NCI-H1105 (cell line): ENCODE results near the gene FAM13C.

Experiments
- DNase-seq: peaks from one replicate; lab custom pipeline; 2025; lab: John Stamatoyannopoulos, UW

FAM13C gene

DNA sequence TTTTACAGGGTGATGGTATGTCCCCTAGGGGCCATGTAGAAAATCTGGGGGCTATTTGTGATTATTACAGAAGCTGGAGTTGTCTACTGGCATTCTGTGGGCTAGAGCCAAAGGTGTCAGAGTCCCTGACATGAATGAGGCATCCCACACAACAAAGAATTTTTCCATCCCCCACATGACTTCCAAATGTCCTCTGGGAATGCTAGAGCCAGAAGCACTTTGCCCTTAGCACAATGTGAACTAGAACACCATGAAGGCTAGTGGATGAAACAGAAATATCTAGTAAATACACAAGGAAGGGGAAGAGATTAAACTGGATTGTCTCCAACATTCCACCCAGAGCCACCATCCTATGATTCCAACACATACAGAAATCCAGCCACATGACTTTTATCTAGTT lies 46.9 kb downstream of the FAM13C start:
- no peak for DNase-seq

DNA sequence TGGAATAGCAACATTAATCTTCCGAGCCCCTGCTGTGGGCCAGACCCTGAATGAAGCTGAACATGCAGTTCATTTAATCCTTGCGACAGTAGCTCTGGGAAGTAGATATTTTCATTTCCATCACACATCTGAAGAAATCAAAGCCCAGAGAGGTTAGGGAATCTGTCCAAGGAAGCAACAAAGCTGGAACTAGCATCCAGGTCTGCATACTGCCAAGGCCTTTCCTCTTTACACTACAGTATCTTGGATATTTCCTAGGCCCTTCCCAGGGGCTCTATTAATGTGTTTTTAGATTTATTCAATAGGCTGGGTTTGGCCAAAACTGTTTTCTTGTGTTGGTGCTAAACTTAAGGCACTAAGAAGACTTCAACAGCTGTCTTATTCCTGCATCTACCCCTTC lies 48.1 kb downstream of the FAM13C start:
- DNase-seq = no peak

DNA sequence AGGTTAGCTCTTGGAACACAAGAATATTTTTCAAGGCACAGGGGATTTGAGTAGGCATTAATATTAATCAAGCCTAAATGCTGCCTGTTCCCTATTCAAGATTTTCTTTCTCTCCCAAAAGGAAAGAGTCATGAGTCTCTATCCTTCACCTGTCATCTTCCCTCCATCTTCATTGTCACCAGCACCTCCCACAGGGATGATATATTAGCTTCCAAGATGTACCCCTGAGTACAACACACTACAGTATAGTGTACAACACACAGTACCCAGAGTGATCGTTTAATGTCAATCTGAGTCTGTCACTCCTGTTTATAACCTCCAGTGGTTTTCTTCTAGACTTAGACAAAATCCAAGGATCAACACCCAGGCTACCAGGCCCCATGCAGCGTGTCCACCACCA lies 50.1 kb downstream of the FAM13C start:
- no peak for DNase-seq

DNA sequence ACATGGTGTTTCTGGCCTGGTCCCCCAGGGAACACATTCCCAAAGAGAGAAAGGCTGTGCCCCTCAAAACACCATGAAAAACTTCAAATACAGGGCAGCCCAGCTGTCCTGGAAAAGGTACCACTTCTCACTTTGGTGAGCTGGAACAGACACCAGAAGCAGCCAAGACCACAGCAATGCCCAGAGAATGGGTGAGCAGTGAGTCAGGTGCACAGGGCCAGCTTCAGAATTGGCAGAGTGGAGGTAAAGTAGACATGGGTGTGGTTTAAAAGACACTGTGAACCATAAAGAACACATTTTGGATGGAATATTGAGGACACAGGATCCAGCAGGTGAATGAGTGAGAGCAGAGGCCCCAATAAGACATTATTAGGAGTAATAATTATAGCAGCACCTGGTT lies 51.3 kb downstream of the FAM13C start:
- DNase-seq = peak; percentile 7

DNA sequence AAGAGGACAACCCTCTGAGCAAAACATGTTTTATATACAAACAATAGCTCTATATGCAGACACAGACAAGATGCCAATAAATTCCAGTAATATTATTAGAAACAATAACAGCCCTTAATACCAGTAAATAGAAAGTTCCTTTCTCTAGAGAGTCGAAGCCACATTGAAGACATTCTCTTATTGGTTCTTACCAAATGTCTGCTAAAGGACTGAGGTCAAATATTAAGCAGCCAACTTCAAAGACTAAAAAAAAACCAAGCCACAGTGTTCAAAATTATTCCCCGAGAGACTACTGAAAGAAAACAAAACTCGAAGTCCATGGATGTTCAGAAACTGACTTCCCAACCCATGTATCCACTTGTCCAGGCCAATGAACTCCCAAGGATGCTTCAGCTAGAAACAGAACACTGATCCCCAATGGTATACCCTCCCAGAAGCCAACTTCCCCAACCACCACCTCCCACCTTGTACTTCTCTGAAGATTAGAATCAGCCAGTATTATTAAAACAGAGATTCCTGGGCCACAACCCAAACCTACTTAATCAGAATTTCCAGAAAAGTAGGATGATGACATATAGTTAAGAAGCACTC lies 51.9 kb downstream of the FAM13C start:
- no peak for DNase-seq

DNA sequence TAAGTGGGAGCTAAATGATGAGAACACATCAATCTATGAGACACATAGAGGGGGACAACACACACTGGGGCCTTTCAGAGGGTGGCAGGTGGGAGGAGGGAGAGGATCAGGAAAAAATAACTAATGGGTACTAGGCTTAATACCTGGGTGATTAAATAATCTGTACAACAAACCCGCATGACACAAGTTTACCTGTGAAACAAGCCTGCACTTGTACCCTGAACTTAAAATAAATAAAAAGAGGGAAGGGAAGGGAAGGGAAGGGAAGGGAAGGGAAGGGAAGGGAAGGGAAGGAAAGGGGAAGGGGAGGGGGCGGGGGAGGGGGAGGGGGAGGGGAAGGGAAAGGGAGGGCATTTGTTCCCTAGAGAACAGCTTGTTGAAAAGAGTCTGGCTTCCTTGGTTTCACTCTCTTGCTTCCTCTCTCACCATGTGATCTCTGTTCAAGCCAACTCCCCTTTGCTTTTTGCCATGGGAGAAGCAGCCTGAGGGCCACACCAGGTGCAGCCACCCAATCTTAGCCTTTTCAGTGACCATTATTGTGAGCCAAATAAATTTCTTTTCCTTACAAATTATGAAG lies 57.7 kb downstream of the FAM13C start:
- DNase-seq = no peak

DNA sequence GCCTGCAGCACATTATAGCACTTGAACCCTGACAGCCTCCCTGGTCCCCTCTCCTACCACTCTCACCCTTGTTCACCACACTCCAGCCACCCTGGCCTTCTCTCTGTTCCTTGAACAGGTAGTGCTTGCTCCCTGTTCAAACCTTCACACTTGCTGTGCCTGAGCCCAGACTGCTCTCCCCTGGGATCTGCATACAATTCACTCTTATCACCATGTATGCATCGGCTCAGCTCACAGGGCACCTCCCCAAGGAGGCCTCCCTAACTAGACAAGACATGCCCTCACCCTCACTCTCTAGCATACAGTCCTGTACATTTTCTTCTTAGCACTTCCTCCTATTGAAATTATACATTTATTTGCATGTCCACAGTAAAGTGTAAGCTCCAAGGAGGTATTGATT lies 59.3 kb downstream of the FAM13C start:
- no peak for DNase-seq

DNA sequence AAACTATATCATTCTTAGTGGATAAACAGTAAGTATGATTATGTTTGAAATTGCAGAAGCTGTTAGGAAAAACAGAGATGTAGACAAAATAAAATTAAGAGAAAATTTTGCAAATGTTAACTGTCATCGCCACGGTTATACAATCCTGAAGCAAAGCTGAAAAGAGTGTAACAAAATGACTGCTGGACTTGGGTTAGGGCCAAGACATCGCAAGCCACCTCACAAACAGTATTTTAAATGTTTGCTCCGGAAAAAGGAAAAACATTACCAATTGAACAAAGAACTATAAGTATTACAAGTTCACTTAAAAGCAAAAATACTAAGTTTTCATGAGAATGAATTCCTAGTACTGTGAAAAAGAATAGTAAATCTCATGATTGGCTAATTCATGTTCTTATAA lies 60.0 kb downstream of the FAM13C start:
- DNase-seq = no peak

DNA sequence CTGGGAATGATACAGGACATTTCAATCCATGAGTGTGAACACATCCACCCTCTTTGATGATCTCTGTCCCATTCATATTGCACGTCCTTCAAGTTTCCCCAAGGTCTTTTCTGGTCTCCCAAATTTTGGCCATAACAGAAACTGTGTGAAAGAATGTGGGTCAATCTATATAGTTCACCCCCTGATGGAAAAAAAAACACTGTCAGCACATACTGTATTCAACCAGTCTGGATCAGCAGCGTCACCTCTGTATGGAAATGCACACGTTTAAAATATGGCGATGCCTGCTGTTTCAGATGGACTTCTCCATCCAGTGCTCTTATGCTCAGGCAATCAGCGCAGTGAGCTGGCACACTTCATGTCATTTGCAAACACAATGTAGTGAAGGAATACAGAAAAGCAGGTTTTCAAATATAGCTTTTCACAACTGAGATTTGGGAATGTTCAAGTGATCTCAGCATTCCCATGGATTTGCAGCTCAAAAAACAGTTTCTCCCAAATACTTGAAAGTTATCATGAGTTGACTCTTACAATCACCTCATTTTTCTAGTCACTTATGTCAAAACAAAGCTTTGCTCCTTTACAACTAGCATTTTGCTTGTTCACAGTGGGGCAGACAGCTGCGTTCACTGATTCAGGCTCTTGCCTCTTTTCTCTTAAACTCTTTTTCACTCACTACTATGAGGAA lies 61.1 kb downstream of the FAM13C start:
- DNase-seq = no peak

DNA sequence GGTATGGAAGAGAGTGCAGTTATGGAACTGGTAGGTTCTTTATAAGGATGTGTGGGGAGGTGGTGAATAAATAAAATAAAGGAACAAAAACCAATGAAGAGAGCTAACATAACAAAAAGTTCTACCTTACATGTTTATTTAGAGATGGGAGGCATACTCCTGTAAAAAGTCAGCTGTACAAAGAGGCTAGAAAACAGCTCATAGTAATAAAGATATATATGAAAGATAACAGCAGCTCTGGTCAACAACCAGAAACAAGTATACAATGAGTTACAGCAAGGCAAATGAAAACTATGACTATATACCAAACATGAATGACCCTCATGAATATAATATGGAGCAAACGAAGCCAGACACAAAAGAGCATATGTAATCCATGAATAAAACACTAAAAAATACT lies 62.0 kb downstream of the FAM13C start:
- no peak for DNase-seq

DNA sequence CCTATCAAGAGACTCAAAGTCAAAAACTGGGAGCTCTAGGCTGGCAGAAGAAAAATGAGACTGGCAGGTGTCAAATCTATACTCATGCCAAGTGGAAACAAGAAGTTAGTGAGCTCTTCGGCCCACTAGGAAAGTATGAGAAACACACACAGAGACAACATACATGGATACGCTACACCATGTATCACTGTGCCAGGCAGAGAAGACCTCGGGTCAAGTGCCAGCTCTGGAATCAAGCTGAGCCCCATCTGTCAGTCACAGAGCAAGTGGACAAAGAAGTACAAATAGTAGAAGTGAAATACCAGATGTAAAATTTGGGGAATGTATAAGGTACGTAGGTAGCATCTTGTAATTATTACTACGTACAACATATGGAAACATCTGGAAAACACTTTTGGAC lies 62.4 kb downstream of the FAM13C start:
- no peak for DNase-seq

DNA sequence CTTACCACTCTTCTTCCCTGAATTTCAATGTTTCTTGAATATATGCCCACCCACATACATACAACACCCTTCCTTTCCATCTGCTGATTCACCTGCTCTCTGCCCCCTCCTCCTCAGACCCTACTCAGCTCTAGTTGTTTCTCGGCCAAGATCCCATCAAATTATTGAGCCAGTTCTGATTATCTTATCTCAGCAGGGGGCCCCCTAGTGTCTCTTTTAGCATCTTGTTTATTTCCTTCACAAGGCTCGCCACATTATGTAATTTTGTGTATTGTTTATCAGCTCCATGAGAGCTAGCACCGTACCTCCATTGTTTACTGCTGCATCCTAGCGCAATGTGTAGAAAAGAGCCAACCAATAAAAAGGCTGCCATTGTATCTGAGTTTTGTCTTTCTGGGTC lies 71.9 kb downstream of the FAM13C start:
- DNase-seq = no peak

DNA sequence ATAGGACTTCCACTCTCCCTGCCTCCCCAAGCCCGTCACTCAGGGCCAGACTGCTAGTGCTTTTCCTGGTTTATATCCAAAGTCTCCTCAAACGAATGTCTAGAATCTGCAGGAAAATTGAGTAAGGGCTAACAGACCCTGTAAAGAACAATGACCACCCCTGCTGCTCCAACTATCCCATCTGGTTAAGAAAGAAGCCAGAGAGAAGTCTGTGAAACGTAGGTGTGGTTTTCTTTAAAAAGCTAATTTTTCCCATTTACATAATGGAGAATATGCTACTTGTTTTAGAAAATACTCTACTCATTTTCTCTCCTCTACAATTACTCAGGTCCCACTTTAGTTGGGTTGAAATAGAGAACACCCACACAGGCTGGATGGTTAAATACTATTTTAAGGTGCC lies 72.5 kb downstream of the FAM13C start:
- no peak for DNase-seq

DNA sequence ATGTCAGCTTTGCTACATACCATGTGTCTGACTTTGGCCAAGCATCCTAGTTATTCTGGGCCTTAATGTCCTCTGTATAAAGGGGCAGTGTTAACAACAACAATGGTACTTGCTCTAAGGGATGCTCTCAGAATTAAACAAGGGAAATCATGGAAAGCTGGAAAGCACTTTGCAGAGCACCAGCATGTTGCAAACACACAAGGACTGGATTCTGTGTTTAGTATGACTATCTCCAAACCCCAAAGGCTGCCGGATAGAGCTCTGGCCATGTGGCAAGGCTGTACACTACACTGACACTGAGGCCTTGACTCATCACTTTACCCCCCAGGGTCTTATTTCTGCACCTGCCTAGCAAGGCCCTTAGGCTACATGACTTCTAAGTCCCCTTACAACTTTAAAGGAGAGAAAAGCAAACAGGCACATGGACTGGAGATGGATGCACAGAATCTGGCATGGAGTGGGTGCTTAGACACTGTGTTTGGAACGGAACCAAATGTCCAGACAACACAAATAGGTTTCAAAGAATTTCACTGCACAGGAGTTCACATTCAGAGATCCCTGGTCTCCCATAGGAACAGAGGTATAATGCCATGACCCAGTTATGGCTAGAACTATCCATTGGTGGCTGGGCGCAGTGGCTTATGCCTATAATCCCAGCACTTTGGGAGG lies 74.6 kb downstream of the FAM13C start:
- DNase-seq = no peak

DNA sequence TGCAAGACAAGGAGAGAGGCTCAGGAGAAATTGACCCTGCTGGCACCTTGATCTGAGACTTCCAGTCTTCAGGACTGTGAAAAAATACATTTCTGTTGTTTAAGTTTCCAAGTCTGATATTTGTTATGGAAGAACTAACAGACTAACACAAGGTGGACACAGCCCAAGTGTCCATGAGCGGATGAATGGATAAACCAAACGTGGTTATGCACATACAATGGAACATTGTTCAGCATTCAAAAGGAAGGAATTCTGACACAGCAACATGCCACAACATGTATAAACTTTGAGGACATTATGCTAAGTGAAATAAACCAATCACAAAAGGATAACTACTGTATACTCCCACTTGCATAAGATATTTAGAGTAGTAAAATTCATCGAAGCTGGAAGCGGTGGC lies 76.5 kb downstream of the FAM13C start:
- no peak for DNase-seq

DNA sequence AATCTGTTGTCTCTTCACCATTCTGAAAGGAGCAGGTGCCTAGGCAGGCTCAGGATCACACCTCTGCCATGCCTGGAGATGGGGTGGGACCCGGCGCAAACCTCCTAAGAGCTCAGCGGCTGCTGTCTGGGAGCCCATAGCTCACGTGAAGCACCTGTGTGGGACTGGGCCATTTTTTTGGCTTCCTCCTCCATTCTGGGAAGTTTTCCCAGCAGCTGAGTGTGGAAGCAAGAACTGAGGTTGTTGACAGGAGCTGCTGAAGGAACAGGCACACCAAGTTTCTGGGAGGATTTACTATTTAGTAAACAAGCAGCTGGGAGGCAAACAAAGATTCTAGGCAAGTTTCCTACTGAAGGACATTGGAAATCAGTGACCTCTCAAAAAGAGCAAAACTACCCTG lies 77.3 kb downstream of the FAM13C start:
- no peak for DNase-seq

DNA sequence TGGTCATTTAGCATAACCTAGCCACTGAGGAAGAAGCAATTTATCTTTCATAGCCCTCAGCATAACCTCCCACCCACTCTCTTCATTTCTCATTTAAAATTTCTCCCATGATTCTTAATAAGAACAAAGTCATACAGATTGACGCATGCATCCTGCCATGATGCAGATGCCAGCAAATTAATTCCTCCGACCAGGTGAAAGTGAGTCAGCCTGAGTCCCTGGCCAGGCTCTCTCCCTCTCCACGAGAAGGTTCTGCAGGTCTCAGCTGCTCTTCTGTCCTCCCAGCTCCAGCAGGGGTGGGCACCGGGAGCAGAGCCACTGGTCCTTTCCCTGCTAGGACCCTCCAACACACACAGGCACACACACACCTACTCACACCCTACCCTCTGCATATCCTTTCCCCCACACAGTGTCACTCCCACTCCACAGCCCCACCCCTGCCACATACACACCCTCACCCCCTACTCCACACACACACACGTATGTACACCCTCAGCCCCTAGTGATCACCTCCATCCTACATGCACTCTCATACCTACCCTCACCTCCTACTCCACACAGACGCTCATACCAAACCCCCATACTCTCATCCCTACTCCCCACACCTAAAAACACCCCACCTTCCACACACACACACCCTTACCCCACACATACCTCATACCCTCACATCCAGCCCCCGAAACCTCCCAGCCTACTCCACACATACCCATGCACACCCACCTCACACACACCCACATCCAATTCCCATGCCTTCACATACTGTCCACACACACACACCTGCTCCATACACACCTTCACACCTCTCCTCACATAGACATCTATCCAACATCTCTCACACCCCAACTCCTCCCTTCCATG lies 78.0 kb downstream of the FAM13C start:
- DNase-seq = no peak

DNA sequence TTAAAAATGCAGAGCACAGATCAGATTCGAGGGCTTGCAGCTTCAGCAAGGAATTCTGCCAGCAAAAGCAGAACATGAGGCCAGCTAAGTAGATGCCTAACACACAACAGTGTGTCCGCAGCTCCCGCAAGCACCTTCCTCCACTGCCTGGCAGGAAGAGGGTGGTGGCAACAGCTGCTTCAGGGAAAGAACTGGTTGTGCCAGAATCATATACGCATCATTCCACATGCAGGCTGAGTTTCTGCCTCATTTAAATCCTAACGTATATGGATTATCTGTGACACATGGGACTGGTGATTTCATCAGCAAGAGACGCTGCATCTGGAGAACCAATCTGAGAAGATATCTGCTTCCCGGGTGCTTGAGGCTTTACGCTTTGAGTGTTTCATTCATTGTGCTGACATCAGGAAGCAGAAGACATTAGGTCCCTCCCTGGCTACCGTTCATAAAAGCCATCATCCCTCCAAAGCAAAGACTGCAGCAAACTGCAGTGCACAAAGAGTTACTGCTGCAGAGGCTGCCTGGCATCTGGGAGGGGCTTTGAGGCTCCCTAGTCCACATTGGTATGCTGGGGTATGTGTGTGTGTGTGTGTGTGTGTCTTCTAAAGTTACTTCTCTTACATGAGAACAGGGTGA lies 78.8 kb downstream of the FAM13C start:
- DNase-seq = no peak

DNA sequence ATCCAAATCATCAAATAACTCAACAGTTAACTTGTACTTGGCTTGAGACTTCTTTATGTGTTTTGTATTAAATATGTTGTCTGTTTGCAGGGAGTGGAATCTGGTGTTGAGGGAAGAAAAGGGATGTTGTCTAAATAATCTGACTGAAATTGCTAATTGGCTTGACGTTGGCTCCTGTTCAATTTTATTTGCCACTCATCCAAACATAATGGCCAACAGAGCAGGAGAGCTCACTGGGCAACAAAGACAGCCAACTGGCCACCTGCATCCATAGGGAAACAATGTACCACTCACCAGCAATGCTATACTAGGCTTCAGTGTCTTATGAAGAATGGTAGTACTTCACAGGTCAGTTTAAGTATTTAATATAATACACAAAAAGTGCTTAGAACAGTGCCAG lies 80.5 kb downstream of the FAM13C start:
- no peak for DNase-seq

DNA sequence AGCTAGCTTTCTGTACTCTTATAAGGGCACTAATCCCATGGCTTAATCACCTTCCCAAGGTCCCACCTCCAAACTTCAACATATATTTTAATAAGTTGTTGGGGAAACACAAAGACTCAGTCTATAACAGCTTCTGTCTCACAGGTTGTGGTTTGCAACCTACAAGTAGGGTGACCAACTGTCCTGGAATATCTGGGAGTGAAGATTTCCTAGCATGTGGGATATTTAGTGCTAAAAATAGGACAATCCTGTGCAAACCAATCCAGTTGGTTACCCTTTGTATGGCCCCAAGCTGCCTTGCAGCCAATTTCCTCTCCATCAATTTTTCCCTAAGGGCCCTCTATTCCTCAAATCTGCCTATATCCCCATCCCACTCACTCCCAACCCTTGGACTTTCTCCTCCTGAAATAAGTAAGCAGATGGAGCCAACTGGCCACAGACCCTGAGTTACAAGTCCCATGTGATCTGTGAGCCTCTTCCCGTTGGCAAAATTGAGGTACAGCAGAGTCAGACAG lies 82.3 kb downstream of the FAM13C start:
- no peak for DNase-seq

DNA sequence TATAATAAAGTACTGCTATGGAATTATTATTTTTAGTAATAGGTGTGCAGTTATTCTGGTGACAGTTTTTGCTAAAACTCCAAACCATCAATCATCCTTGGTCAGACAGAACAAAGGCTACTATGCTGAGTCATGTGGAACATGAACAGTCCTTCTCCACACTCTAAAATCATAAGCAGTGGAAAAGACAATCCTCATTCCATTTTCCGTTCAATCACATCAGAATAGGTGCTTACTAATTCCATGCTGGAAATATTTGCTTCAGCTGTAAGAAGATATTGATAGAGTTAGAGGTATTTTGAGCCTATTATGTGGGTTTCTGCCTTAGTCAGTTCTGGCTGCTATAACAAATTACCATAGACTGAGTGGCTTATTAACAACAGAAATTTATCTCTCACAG lies 82.9 kb downstream of the FAM13C start:
- DNase-seq = no peak

DNA sequence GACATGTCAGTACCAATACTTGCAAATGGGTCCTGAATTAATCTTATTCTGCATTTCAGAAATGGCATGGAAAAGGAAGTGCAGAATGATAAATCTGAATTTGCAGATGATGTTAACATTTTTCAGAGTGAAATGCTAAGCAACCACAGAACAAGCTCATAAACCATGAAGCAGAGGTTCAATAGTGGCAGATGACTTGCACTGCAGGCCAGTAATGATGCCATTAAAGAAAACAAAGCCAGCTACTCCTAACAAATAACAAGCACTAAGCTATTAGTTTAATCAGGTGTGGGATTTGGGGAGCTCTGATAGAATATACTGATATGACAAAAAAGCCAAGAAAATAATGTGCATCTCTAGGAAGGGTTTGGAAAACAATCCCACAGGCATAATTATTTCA lies 85.4 kb downstream of the FAM13C start:
- no peak for DNase-seq
